Osteocyte (in vitro differentiated cells): ENCODE measurements around the gene ACSF3. TPM values are rescaled to one million over a fixed set of nuclear protein-coding genes. Genes with fewer than 3 reads are reported as not detected.

Source experiments
- DNase-seq: peaks from one replicate; pipeline ENCODE4 v3.0.0; 2021; ENCODE audit warnings: mixed read lengths; ENCODE audit not compliant: unreplicated experiment; ENCODE audit errors: extremely low spot score
- H3K27ac Mint-ChIP-seq: one replicate; pipeline ENCODE4 v1.8.0; 2021; ENCODE audit warnings: mild to moderate bottlenecking, mixed read lengths; ENCODE audit not compliant: unreplicated experiment
- H3K27me3 Mint-ChIP-seq: one replicate; pipeline ENCODE4 v1.8.0; 2021; ENCODE audit warnings: mixed read lengths; ENCODE audit not compliant: unreplicated experiment
- H3K36me3 Mint-ChIP-seq: one replicate; pipeline ENCODE4 v1.8.0; 2021; ENCODE audit warnings: mixed read lengths; ENCODE audit not compliant: unreplicated experiment
- H3K4me1 Mint-ChIP-seq: one replicate; pipeline ENCODE4 v1.8.0; 2021; ENCODE audit warnings: mixed read lengths; ENCODE audit not compliant: unreplicated experiment
- H3K4me3 Mint-ChIP-seq: one replicate; pipeline ENCODE4 v1.8.0; 2021; ENCODE audit warnings: mild to moderate bottlenecking, moderate library complexity, mixed read lengths; ENCODE audit not compliant: unreplicated experiment
- H3K9me3 Mint-ChIP-seq: one replicate; pipeline ENCODE4 v1.8.0; 2021; ENCODE audit warnings: mixed read lengths; ENCODE audit not compliant: unreplicated experiment
- total RNA-seq: library from RNA; stranded (reverse); gene quantifications from 2 replicates; pipeline ENCODE4 v1.2.1, GENCODE V29; 2021
- TF ChIP-seq, protein P1 (sequence below): fragments of 200-600 bp; sonication (generic); IDR thresholded peaks from 2 replicates; pipeline ENCODE4 v1.5.0; 2021; ENCODE audit warnings: antibody characterized with exemption, mild to moderate bottlenecking, moderate library complexity

ACSF3 gene
- total RNA-seq, 1 donor from 2014 or later, result 33.5 TPM

DNA sequence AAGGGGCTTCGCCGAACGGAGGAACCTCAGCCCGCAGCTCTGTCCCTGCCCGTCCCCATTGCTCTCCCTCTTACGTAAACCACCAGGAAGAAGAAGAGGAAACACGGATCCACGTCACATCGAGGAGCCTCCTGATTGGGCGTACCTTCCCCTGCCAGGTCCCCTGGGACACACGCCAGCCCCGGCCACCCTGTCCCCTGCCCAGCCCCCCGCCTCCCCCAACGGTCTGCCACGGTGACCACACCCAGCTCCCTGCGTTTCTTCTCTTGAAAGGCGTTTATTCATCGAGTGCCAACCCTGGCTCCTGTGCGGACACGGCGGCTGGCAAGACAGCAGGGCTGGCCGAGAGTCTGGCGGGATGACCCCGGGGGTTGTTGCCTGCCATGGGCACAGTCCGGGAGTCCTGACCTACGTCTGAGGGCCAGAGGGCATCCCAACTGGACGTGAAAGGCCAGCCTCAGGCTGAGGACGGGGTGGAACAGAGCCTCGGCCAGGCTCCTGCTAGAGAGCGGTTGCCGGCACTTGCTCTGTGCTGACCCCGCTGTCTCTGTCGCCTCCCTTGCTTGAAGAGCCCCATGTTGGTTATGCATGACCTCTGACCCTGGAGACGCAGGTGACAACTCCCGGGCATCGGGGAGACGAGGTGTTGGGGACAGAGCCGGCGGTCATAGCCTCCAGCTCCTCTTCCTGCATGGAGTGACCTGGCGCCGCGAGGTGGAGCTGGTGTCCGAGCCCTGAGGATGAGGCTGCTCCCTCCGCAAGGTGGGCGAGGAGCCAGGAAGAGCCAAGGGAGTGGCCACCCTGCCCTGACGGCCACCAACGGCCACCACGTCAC is 40.5 kb upstream of the ACSF3 start:
- H3K27me3 Mint-ChIP-seq, result peaks cover 5% of the 10 kb centered on the region
- H3K4me1 Mint-ChIP-seq, result no peaks in the 10 kb centered on the region
- H3K27ac Mint-ChIP-seq, result no peak overlapping the region
- DNase-seq, result no peak
- H3K4me3 Mint-ChIP-seq, result no peak overlapping the region
- TF ChIP-seq, protein P1, sequence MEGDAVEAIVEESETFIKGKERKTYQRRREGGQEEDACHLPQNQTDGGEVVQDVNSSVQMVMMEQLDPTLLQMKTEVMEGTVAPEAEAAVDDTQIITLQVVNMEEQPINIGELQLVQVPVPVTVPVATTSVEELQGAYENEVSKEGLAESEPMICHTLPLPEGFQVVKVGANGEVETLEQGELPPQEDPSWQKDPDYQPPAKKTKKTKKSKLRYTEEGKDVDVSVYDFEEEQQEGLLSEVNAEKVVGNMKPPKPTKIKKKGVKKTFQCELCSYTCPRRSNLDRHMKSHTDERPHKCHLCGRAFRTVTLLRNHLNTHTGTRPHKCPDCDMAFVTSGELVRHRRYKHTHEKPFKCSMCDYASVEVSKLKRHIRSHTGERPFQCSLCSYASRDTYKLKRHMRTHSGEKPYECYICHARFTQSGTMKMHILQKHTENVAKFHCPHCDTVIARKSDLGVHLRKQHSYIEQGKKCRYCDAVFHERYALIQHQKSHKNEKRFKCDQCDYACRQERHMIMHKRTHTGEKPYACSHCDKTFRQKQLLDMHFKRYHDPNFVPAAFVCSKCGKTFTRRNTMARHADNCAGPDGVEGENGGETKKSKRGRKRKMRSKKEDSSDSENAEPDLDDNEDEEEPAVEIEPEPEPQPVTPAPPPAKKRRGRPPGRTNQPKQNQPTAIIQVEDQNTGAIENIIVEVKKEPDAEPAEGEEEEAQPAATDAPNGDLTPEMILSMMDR, result no peak
- no peaks in the 10 kb centered on the region for H3K36me3 Mint-ChIP-seq
- no peaks in the 10 kb centered on the region for H3K9me3 Mint-ChIP-seq

DNA sequence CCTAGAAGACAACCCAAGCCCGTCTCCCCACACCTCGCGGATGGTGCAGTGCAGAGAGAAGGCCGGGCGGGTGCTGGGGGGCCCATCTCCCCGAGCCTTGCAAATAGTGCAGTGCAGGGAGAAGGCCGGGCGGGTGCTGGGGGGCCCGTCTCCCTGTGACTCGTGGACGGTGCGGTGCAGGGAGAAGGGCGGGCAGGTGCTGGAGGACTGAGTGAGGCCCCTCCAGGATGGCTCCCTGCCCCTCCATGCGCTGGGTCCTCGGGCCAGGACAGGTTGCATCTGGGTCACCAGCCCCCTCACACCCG is 40.0 kb upstream of the ACSF3 start:
- H3K4me1 Mint-ChIP-seq, result no peaks in the 10 kb centered on the region
- TF ChIP-seq, protein P1, result no peak

DNA sequence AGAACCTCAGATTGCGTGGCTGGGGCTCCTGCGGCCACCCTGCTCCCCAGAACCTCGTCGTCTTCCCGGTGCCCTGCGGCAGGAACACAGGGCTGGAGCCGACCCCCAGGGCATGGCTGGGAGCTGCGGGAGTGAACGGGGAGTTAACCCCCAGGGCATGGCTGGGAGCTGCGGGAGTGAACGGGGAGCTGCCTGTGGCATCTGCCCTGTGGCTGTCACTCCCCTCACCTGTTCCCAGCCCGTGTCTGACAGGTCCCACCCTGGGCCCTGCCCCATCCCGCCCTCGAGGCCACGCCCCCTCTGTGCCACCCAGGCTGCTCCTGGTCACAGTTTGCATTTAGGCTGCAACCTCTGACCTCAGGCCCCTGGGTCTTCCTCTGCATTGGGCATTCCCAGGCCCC is 39.4 kb upstream of the ACSF3 start:
- H3K27ac Mint-ChIP-seq, result no peak overlapping the region
- H3K36me3 Mint-ChIP-seq, result no peaks in the 10 kb centered on the region
- H3K4me1 Mint-ChIP-seq, result no peaks in the 10 kb centered on the region
- peaks cover 2% of the 10 kb centered on the region for H3K27me3 Mint-ChIP-seq
- no peak for DNase-seq
- no peak overlapping the region for H3K4me3 Mint-ChIP-seq
- TF ChIP-seq, protein P1, result no peak
- no peaks in the 10 kb centered on the region for H3K9me3 Mint-ChIP-seq

More for the DNA sequence above, 40.0 kb upstream of the ACSF3 start:
- Mint-ChIP-seq H3K9me3 (no peaks in the 10 kb centered on the region), H3K27me3 (peaks cover 5% of the 10 kb centered on the region), H3K4me3 (no peak overlapping the region), H3K27ac (no peak overlapping the region), H3K36me3 (no peaks in the 10 kb centered on the region)
- DNase-seq, result no peak

DNA sequence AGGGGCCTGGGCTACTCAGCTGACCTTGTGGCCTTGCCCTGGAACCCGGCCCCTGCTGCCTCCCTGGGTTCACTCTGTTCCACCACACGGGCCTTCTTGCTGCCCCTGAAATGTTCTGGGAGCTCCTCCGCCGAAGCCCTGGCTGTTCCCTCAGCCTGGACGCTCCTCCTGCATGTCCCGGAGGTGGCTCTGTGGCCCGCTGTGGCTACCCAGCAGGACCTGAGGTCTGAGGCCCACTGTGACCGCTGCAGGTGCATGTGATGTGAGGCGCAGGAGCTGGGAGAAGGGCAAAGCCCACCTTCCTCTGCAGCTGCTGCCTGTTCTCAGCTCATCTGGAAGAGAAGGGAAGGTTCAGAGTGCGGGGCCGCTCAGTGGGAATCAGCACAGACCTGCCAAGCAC is 38.9 kb upstream of the ACSF3 start:
- Mint-ChIP-seq H3K4me1 (no peaks in the 10 kb centered on the region), H3K27me3 (peaks cover 1% of the 10 kb centered on the region), H3K9me3 (no peaks in the 10 kb centered on the region), H3K4me3 (no peak overlapping the region), H3K27ac (no peak overlapping the region), H3K36me3 (no peaks in the 10 kb centered on the region)
- DNase-seq, result no peak
- TF ChIP-seq, protein P1, result no peak

DNA sequence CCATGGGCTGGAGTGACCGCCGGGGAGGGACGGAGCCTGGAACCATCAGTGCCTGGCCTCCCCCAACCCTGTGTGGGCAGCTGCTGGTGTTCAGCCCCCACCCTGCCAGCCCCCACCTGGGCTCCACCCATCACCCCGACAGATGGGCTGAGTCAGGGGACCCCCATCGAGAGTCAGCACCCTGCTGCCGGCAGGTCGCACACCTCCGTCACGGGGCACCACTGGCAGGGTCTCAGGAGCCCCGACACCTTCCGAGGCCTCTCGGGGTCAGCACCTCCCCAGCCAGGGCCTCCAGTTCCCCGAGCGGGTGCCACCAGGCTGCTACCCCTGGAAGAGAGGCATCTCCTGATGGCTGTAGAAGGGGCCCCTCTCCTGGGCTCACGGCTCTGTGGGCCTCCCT is 38.3 kb upstream of the ACSF3 start:
- DNase-seq, result no peak
- Mint-ChIP-seq H3K9me3 (no peaks in the 10 kb centered on the region), H3K27ac (no peak overlapping the region), H3K27me3 (peaks cover 5% of the 10 kb centered on the region), H3K4me1 (no peaks in the 10 kb centered on the region), H3K4me3 (no peak overlapping the region), H3K36me3 (no peaks in the 10 kb centered on the region)
- TF ChIP-seq, protein P1, result no peak
